NT2/D1 (cell line): Measurements from ENCODE around the gene CCDC124.

Experiments
- SUZ12 ChIP-seq: IDR thresholded peaks from 2 replicates; pipeline ENCODE4 v1.6.1; 2011; ENCODE audit not compliant: insufficient read length, insufficient read depth; ENCODE audit errors: extremely low read depth
- YY1 ChIP-seq: IDR thresholded peaks from 2 replicates; pipeline ENCODE4 v1.6.1; 2011; ENCODE audit not compliant: insufficient read length, insufficient read depth
- ZNF274 ChIP-seq: IDR thresholded peaks from 2 replicates; pipeline ENCODE4 v1.6.1; 2011; ENCODE audit warnings: mild to moderate bottlenecking, low read depth, low read length

DNA sequence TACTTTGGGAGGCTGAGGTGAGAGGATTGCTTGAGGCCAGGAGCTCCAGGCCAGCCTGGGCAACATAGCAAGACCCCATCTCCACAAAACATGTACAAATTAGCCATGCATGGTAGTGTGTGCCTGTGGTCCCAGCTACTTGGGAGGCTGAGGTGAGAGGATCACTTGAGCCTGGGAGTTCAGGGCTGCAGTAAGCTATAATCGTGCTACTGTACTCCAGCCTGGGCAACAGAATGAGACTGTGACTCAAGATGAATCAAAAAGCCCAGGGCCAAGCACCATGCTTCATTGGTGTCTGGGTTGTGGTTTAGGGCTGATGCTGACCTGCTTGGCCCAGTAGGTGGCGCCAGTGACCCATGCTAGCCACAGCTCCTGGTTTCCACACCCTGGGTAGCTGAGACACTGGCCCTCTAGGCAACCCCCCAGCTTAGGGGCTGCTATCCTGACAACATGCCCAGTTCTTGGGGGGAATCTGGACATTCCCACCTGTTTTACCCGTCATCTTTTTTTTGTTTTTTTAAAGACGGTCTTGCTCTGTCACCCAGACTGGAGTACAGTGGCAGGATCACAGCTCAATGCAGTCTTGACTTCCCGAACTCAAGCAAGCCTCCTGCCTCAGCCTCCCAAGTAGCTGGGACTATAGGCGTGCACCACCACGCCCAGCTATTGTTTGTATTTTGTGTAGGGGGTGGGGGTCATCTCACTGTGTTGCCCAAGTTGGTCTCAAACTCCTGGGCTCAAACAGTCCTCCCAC, 5.5 kb downstream of the CCDC124 start:
- TF ChIP-seq YY1 (no peak), SUZ12 (no peak), ZNF274 (no peak)
